Cardiac muscle cell (in vitro differentiated cells and primary cell): Measurements from ENCODE around the gene DIAPH2. TPM values are rescaled to one million over a fixed set of nuclear protein-coding genes. Genes with fewer than 3 reads are reported as not detected.

ENCODE experiments used
- DNase-seq, 2 donors: peaks; one replicate each; pipeline versions ENCODE4 v3.0.0 to v3.0.0-alpha.2; 2010 to 2017; ENCODE audit warnings: low read depth in 1 of 2, low spot score in 1 of 2
- H3K27ac ChIP-seq: fragments of 200-600 bp; sonication (generic); 2 replicates; pipeline ENCODE4 v1.5.1; 2016
- H3K27me3 ChIP-seq: fragments of 200-600 bp; sonication (generic); 2 replicates; pipeline ENCODE4 v1.6.0; 2016; ENCODE audit warnings: control low read depth
- H3K36me3 ChIP-seq: fragments of 200-600 bp; sonication (generic); 2 replicates; pipeline ENCODE4 v1.5.1; 2016; ENCODE audit warnings: control low read depth
- H3K4me1 ChIP-seq: fragments of 200-600 bp; sonication (generic); 2 replicates; pipeline ENCODE4 v1.8.1; 2017; ENCODE audit warnings: low read depth, mild to moderate bottlenecking, mixed run types
- H3K4me3 ChIP-seq: fragments of 200-600 bp; sonication (generic); 2 replicates; pipeline ENCODE4 v1.5.1; 2016; ENCODE audit warnings: mild to moderate bottlenecking
- H3K9me3 ChIP-seq: fragments of 200-600 bp; sonication (generic); 2 replicates; pipeline ENCODE4 v1.5.1; 2017; ENCODE audit warnings: low read depth, mild to moderate bottlenecking, control low read depth
- CTCF ChIP-seq: IDR thresholded peaks from 2 replicates; pipeline ENCODE4 v1.5.1; 2012; ENCODE audit warnings: low read depth, mild to moderate bottlenecking, low read length
- polyA plus RNA-seq: library from polyadenylated mRNA; unstranded; fragments of >200 nt; fragmentation: Nextera tagmentation; extraction: Ambion mirVana; gene quantifications from 2 replicates; pipeline ENCODE4 v1.2.1, GENCODE V29; 2016
- total RNA-seq: library from RNA; depleted of rRNA; stranded (reverse); fragments of >200 nt; gene quantifications from 2 replicates; pipeline ENCODE4 v1.2.3, GENCODE V29; 2016

The DIAPH2 gene
- total and polyA plus RNA-seq, 2 experiments from 2014 or later: 9.1 to 18.4 TPM

GRCh38 chrX:97238632-97239031, 554.0 kb downstream of the DIAPH2 start:
- Histone ChIP-seq H3K9me3 (no peaks in the 10 kb centered on the region), H3K27ac (no peak overlapping the region)

GRCh38 chrX:97252111-97252510, 567.5 kb downstream of the DIAPH2 start:
- no peak overlapping the region for H3K27ac ChIP-seq
- H3K4me1 ChIP-seq: no peaks in the 10 kb centered on the region
- H3K27me3 ChIP-seq: no peaks in the 10 kb centered on the region
- DNase-seq: no peak
- H3K4me3 ChIP-seq: no peak overlapping the region
- no peaks in the 10 kb centered on the region for H3K36me3 ChIP-seq
- no peaks in the 10 kb centered on the region for H3K9me3 ChIP-seq
- TF ChIP-seq CTCF: no peak

More at GRCh38 chrX:97238632-97239031, 554.0 kb downstream of the DIAPH2 start:
- DNase-seq: peak in 1 of 2 donors; percentile 65
- no peak for TF ChIP-seq CTCF
- Histone ChIP-seq H3K4me3 (no peak overlapping the region), H3K36me3 (no peaks in the 10 kb centered on the region), H3K27me3 (no peaks in the 10 kb centered on the region), H3K4me1 (no peaks in the 10 kb centered on the region)

- DNase-seq: no peak
- no peak overlapping the region for H3K4me3 ChIP-seq
- H3K36me3 ChIP-seq: no peaks in the 10 kb centered on the region
- H3K9me3 ChIP-seq: no peaks in the 10 kb centered on the region
- H3K27me3 ChIP-seq: no peaks in the 10 kb centered on the region
- TF ChIP-seq CTCF: no peak
- no peak overlapping the region for H3K27ac ChIP-seq
- no peaks in the 10 kb centered on the region for H3K4me1 ChIP-seq
Observed at GRCh38 chrX:97260679-97261078, 576.0 kb downstream of the DIAPH2 start.

- TF ChIP-seq CTCF: no peak
- no peak for DNase-seq
Observed at GRCh38 chrX:97266406-97267121, 581.9 kb downstream of the DIAPH2 start.

GRCh38 chrX:97267396-97268181, 582.9 kb downstream of the DIAPH2 start:
- no peak for TF ChIP-seq CTCF
- H3K4me1 ChIP-seq: no peaks in the 10 kb centered on the region
- DNase-seq: peak in 1 of 2 donors; percentile 20

More at GRCh38 chrX:97266406-97267121, 581.9 kb downstream of the DIAPH2 start:
- no peak overlapping the region for H3K27ac ChIP-seq
- no peaks in the 10 kb centered on the region for H3K27me3 ChIP-seq
- no peaks in the 10 kb centered on the region for H3K9me3 ChIP-seq
- no peaks in the 10 kb centered on the region for H3K36me3 ChIP-seq
- H3K4me3 ChIP-seq: no peak overlapping the region
- H3K4me1 ChIP-seq: no peaks in the 10 kb centered on the region

More at GRCh38 chrX:97267396-97268181, 582.9 kb downstream of the DIAPH2 start:
- Histone ChIP-seq H3K27ac (no peak overlapping the region), H3K9me3 (no peaks in the 10 kb centered on the region), H3K36me3 (no peaks in the 10 kb centered on the region), H3K27me3 (no peaks in the 10 kb centered on the region), H3K4me3 (no peak overlapping the region)
